WTC11 (cell line): ENCODE results near the gene BEX4. TPM values are rescaled to one million over a fixed set of nuclear protein-coding genes. Genes with fewer than 3 reads are reported as not detected.

ENCODE experiments used
- ATAC-seq: fragments of 200-7000 bp; cut with Tn5 transposase; 2 replicates; pipeline ENCODE4 v1.10.0; 2021; ENCODE audit warnings: mild to moderate bottlenecking, moderate library complexity
- CTCF ChIA-PET: fragments of 300-600 bp; sonication (Branson Sonifier 250); formaldehyde crosslinking; loops from one replicate; lab custom pipeline; 2021; ENCODE audit warnings: antibody characterized with exemption; lab: Charles Lee
- POLR2A ChIA-PET: fragments of 350-600 bp; sonication (Branson Sonifier 250); formaldehyde crosslinking; loops from one replicate; lab custom pipeline; 2021; ENCODE audit warnings: antibody characterized with exemption; lab: Charles Lee
- DNase-seq: peaks from one replicate; pipeline ENCODE4 v3.0.0; 2021; ENCODE audit warnings: low spot score
- H3K27ac Mint-ChIP-seq: 2 replicates; pipeline ENCODE4 v1.8.0; 2021; ENCODE audit warnings: mixed read lengths
- H3K27me3 Mint-ChIP-seq: 2 replicates; pipeline ENCODE4 v1.8.0; 2021; ENCODE audit warnings: low read depth, mild to moderate bottlenecking, moderate library complexity, mixed read lengths
- H3K36me3 Mint-ChIP-seq: 2 replicates; pipeline ENCODE4 v1.8.0; 2021; ENCODE audit warnings: mixed read lengths
- H3K4me1 Mint-ChIP-seq: 2 replicates; pipeline ENCODE4 v1.8.0; 2022; ENCODE audit warnings: mixed read lengths
- H3K4me3 Mint-ChIP-seq: 2 replicates; pipeline ENCODE4 v1.8.0; 2021; ENCODE audit warnings: mild to moderate bottlenecking, moderate library complexity, mixed read lengths
- H3K9me3 Mint-ChIP-seq: 2 replicates; pipeline ENCODE4 v1.8.0; 2021; ENCODE audit warnings: mixed read lengths
- ATF6 ChIP-seq: sonication (generic); formaldehyde crosslinking; IDR thresholded peaks from 2 replicates; pipeline ENCODE4 v1.8.1; 2023; ENCODE audit warnings: mild to moderate bottlenecking, missing genetic modification reagents
- CDX4 ChIP-seq: fragments of 250-450 bp; sonication (Bioruptor Pico); IDR thresholded peaks from 2 replicates; pipeline ENCODE4 v1.9.0; 2021; ENCODE audit warnings: moderate library complexity, mild to moderate bottlenecking, inconsistent platforms, borderline replicate concordance
- CREB1 ChIP-seq: sonication (generic); formaldehyde crosslinking; IDR thresholded peaks from 2 replicates; pipeline ENCODE4 v1.8.0; 2023; ENCODE audit warnings: mild to moderate bottlenecking, missing genetic modification reagents
- CREM ChIP-seq: sonication (generic); formaldehyde crosslinking; IDR thresholded peaks from 2 replicates; pipeline ENCODE4 v1.8.1; 2022; ENCODE audit warnings: mild to moderate bottlenecking, missing genetic modification reagents, moderate library complexity
- CTCF ChIP-seq: fragments of 200-600 bp; IDR thresholded peaks from 2 replicates; pipeline ENCODE4 v1.8.0; 2022; ENCODE audit warnings: antibody characterized with exemption
- ESRRA ChIP-seq: sonication (generic); formaldehyde crosslinking; IDR thresholded peaks from 2 replicates; pipeline ENCODE4 v1.8.1; 2022; ENCODE audit warnings: mild to moderate bottlenecking, missing genetic modification reagents, borderline replicate concordance
- IRF2 ChIP-seq: sonication (generic); formaldehyde crosslinking; IDR thresholded peaks from 2 replicates; pipeline ENCODE4 v1.8.0; 2022; ENCODE audit warnings: low read depth, missing genetic modification reagents, borderline replicate concordance
- PRDM15 ChIP-seq: sonication (generic); formaldehyde crosslinking; IDR thresholded peaks from 2 replicates; pipeline ENCODE4 v1.8.0; 2022; ENCODE audit warnings: missing genetic modification reagents
- RORB ChIP-seq: fragments of 250-450 bp; sonication (Bioruptor Pico); IDR thresholded peaks from 2 replicates; pipeline ENCODE4 v1.9.0; 2021; ENCODE audit warnings: mild to moderate bottlenecking
- TEAD1 ChIP-seq: sonication (generic); formaldehyde crosslinking; IDR thresholded peaks from 2 replicates; pipeline ENCODE4 v1.8.0; 2022; ENCODE audit warnings: mild to moderate bottlenecking, missing genetic modification reagents
- TP53 ChIP-seq: sonication (generic); formaldehyde crosslinking; IDR thresholded peaks from 2 replicates; pipeline ENCODE4 v1.8.1; 2023; ENCODE audit warnings: mild to moderate bottlenecking, missing genetic modification reagents
- USF1 ChIP-seq: sonication (generic); formaldehyde crosslinking; IDR thresholded peaks from 2 replicates; pipeline ENCODE4 v1.8.0; 2022; ENCODE audit warnings: mild to moderate bottlenecking, missing genetic modification reagents
- ZNF219 ChIP-seq: sonication (generic); formaldehyde crosslinking; IDR thresholded peaks from 2 replicates; pipeline ENCODE4 v1.8.0; 2023; ENCODE audit warnings: missing genetic modification reagents, mild to moderate bottlenecking, borderline replicate concordance
- ZNF416 ChIP-seq: fragments of 250-450 bp; sonication (Bioruptor Pico); IDR thresholded peaks from 2 replicates; pipeline ENCODE4 v1.9.0; 2021; ENCODE audit warnings: mild to moderate bottlenecking, inconsistent platforms
- total RNA-seq: library from RNA; stranded (reverse); gene quantifications from 3 replicates; pipeline ENCODE4 v1.2.3, GENCODE V29; 2021
- TF ChIP-seq, protein P1 (sequence below): sonication (generic); formaldehyde crosslinking; IDR thresholded peaks from 2 replicates; pipeline ENCODE4 v1.8.0; 2023; ENCODE audit warnings: mild to moderate bottlenecking, missing genetic modification reagents
- TF ChIP-seq, protein P2 (sequence below): fragments of 250-450 bp; sonication (Bioruptor Pico); IDR thresholded peaks from 2 replicates; pipeline ENCODE4 v2.1.2; 2022; ENCODE audit warnings: mild to moderate bottlenecking, moderate library complexity

BEX4 gene
- total RNA-seq, 1 experiment from 2014 or later = 57.9 TPM

GRCh38 chrX:103210056-103210455 is 4.9 kb upstream of the BEX4 start (continued):
- no peak for TF ChIP-seq IRF2 (CRISPR knock-in tag)
- no peak for TF ChIP-seq CREB1
- no peak for TF ChIP-seq CDX4 (CRISPR knock-in tag)
- no peak for TF ChIP-seq ESRRA (CRISPR knock-in tag)
- no peak for TF ChIP-seq USF1 (CRISPR knock-in tag)
- TF ChIP-seq, protein P1, sequence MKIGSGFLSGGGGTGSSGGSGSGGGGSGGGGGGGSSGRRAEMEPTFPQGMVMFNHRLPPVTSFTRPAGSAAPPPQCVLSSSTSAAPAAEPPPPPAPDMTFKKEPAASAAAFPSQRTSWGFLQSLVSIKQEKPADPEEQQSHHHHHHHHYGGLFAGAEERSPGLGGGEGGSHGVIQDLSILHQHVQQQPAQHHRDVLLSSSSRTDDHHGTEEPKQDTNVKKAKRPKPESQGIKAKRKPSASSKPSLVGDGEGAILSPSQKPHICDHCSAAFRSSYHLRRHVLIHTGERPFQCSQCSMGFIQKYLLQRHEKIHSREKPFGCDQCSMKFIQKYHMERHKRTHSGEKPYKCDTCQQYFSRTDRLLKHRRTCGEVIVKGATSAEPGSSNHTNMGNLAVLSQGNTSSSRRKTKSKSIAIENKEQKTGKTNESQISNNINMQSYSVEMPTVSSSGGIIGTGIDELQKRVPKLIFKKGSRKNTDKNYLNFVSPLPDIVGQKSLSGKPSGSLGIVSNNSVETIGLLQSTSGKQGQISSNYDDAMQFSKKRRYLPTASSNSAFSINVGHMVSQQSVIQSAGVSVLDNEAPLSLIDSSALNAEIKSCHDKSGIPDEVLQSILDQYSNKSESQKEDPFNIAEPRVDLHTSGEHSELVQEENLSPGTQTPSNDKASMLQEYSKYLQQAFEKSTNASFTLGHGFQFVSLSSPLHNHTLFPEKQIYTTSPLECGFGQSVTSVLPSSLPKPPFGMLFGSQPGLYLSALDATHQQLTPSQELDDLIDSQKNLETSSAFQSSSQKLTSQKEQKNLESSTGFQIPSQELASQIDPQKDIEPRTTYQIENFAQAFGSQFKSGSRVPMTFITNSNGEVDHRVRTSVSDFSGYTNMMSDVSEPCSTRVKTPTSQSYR (CRISPR knock-in tag) = no peak
- no peak for TF ChIP-seq RORB (CRISPR knock-in tag)
- TF ChIP-seq, protein P2, sequence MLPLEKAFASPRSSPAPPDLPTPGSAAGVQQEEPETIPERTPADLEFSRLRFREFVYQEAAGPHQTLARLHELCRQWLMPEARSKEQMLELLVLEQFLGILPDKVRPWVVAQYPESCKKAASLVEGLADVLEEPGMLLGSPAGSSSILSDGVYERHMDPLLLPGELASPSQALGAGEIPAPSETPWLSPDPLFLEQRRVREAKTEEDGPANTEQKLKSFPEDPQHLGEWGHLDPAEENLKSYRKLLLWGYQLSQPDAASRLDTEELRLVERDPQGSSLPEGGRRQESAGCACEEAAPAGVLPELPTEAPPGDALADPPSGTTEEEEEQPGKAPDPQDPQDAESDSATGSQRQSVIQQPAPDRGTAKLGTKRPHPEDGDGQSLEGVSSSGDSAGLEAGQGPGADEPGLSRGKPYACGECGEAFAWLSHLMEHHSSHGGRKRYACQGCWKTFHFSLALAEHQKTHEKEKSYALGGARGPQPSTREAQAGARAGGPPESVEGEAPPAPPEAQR (CRISPR knock-in tag) = no peak
- TF ChIP-seq, all 79 proteins: peak for 0

- POLR2A ChIA-PET = no interaction called here
- ATAC-seq = 0 out of 2 replicates have a peak, but pooled peaks have one; percentile 6
- peaks cover 5% of the 10 kb centered on the region for H3K27me3 Mint-ChIP-seq
- 0 out of 2 replicates have a peak overlapping the region, but pooled peaks have one; percentile 27 for H3K27ac Mint-ChIP-seq
- no peak for TF ChIP-seq ATF6 (CRISPR knock-in tag)
- TF ChIP-seq ZNF416 (CRISPR knock-in tag) = no peak
- no peak for TF ChIP-seq CREM (CRISPR knock-in tag)
- no peak for TF ChIP-seq TEAD1 (CRISPR knock-in tag)
- TF ChIP-seq CTCF = peak; percentile 29; the same call in 1 of the 2 replicates
- TF ChIP-seq TP53 (CRISPR knock-in tag) = no peak
- peak; percentile 66 for TF ChIP-seq PRDM15 (CRISPR knock-in tag)
- no peak for TF ChIP-seq ZNF219
- TF ChIP-seq, all 79 proteins: peak for 2
- Mint-ChIP-seq H3K4me3 (no peak overlapping the region), H3K4me1 (peaks cover 16% of the 10 kb centered on the region), H3K36me3 (peaks cover 4% of the 10 kb centered on the region), H3K9me3 (no peaks in the 10 kb centered on the region)
- DNase-seq = peak; percentile 22
- CTCF ChIA-PET = interaction anchor here (0.7 to 1.5 kb wide), 8 partner anchors 27 to 278 kb away, joined by 3 to 11 read pairs (median 4); partner anchors contain the start of genes TCEAL5 and TCEAL8
These were observed 3.7 kb upstream of the BEX4 start for GRCh38 chrX:103211012-103211715.
